Cardiac fibroblast (primary cell): ENCODE measurements around the gene EHD3.

Source experiments
- DNase-seq, 2 donors: peaks; one replicate each; pipeline versions ENCODE4 v3.0.0 to v3.0.0-alpha.2; 2010; ENCODE audit warnings: low read depth in 2 of 2
- H3K4me3 ChIP-seq, 2 donors: replicated peaks in 1 of 2; 1 replicate in 1 of 2; 2 replicates in 1 of 2; pipeline ENCODE4 v1.5.1; 2011; ENCODE audit warnings: low read depth in 2 of 2, low read length in 2 of 2, mild to moderate bottlenecking in 2 of 2, moderate library complexity in 1 of 2
- TF ChIP-seq, protein P1 (sequence below): IDR thresholded peaks from one replicate; pipeline ENCODE4 v1.5.1; 2011; ENCODE audit warnings: low read depth, mild to moderate bottlenecking, low read length, inconsistent platforms

Gene EHD3

DNA sequence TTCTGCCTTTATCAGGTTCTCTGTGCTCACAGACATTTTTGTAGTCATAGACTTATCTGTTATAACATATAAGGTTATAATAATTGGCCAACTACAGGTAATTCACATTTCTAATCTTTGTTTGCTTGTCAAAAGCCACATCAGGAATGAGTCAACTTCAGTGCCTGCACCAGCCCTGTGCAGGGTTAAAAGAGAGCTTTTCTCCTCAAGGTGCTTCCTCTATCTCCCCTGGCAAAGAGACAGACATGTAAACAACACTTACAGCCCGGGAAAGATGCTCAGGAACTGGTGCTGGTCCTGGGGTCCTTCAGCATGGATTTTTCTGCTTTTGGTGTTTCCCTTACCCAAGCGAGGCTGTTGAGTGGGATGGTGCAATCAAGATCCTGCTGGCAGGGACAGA, 7.7 kb upstream of the EHD3 start:
- no peak for DNase-seq
- TF ChIP-seq, protein P1, sequence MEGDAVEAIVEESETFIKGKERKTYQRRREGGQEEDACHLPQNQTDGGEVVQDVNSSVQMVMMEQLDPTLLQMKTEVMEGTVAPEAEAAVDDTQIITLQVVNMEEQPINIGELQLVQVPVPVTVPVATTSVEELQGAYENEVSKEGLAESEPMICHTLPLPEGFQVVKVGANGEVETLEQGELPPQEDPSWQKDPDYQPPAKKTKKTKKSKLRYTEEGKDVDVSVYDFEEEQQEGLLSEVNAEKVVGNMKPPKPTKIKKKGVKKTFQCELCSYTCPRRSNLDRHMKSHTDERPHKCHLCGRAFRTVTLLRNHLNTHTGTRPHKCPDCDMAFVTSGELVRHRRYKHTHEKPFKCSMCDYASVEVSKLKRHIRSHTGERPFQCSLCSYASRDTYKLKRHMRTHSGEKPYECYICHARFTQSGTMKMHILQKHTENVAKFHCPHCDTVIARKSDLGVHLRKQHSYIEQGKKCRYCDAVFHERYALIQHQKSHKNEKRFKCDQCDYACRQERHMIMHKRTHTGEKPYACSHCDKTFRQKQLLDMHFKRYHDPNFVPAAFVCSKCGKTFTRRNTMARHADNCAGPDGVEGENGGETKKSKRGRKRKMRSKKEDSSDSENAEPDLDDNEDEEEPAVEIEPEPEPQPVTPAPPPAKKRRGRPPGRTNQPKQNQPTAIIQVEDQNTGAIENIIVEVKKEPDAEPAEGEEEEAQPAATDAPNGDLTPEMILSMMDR: no peak
- no peak overlapping the region for H3K4me3 ChIP-seq

DNA sequence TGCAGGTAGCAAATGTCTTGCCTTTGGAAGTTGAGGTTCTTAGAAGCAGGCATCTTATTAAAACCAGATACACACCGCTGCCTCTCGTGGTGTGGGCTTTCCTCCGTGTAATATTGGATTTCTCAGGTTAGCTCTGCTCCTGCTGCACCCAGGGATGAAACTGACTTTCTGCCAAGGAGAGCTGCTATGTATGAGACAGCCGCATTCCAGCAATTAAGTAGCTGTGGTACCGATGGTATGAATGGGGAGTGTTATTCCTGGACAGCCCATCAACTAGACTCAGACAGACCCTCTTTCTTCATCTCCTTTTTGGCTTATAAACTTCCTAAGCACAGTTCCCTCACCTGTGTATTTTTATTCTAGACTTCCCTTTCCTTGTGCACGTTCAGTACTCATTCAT, 6.8 kb upstream of the EHD3 start:
- TF ChIP-seq, protein P1: no peak
- DNase-seq: no peak
- no peak overlapping the region for H3K4me3 ChIP-seq

DNA sequence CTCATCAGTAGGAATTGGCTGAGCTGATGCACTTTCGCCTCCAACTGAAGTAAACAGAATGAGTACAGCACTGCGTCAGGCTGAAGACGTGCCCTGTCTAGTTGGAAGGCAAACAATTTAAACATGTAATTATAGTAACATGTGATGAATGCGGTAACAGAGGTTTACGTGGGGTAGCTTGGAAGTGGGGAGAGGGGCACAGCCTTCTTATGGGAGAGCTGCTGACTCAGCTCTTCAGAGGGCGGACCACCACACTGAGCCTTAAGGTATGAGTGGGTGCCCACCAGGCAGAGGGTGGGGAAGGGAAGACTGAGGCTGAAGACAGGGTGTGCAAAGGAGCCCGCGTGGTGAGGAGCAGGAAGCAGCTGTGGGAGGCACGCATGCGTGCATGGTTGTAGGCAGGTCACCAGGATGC, 6.2 kb upstream of the EHD3 start:
- no peak overlapping the region for H3K4me3 ChIP-seq
- DNase-seq: no peak
- TF ChIP-seq, protein P1: no peak

DNA sequence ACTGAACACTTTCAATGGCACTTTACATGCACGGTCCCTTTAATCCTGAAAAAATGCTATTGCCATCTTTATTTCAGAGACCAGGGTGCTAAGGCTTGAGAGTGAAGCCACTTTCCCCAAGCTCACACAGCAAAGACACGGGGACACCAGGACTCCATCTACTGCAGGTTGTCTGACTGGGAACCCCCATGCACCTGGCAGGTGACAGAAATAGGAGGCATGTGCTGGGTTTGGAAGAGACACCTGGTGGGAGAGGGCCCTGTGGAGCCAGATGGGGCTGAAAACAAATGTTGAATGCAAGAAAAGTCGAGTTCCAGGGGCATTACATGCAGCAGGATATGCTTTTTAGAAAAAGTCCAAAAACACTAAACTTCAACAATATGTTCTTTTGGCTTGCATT, 5.2 kb upstream of the EHD3 start:
- DNase-seq: no peak
- no peak overlapping the region for H3K4me3 ChIP-seq
- TF ChIP-seq, protein P1: no peak

DNA sequence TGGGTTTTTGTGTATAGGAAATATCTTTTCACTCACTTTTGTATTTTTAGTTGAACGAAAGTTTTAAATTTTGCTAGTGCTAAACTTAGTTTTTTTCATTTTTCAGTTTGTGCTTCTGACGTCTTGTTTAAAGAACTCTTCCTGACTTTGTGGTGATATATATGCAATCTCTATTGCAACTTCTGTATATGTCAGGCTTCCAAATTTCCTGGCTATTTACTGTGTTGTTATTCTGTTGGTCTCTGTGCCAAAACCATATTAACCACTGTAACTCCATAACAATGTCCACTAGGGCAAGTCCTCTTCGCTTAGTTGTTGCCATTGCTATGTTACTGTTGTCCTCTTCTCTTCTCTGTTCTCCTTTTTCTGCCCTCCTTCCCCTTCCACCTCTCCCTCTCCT, 3.2 kb upstream of the EHD3 start:
- TF ChIP-seq, protein P1: no peak
- DNase-seq: no peak
- H3K4me3 ChIP-seq: no peak overlapping the region

DNA sequence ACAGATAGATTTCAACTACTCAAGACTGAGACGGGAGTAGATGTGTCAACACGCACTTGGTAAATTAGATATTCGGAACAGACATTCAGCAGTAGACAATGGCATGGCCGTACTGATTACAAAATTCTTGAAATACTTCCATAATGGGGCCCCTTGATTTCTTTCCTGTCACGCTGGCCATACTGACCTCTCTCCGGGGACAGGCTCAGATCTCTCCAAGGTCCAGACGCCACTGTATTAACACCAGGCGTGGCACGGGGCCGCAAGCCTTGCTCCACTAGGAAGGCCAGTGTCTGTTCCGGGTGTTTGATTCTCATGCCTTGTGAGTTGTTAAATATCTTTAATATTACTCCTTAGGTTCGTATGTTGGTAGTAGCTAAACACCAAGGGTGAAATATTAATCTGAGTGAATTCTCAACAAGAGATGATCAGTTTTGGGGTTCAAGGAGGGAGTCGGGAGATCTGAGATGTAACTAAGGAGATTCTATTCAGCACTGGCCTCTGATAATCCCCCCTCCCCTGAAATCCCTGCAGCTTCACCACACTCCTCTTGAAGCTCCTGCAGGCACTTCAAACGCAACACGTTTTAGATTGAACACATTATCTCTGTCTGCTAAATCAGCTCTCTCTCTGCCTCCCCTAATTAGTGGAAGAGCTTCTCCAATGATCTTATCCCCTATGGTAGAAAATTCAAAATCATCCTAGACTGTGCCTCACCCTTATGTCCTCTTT, 2.2 kb upstream of the EHD3 start:
- DNase-seq: no peak
- TF ChIP-seq, protein P1: no peak
- no peak overlapping the region for H3K4me3 ChIP-seq

DNA sequence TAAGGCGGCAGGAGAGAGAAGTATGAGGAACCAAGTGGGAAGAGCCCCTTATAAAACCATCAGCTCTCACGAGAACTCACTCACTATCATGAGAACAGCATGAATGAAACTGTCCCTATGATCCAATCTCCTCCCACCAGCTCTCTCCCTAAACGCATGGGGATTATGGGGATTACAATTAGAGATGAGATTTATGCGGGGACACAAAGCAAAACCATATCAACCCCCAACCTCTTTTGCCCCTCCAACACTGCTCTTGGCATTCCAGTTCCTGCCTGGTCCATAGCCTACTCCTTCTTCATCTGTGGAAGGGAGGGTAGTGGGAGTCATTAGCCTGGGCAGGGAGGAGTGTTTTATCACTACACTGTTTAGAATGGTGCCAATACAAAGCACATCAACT, 1.4 kb upstream of the EHD3 start:
- no peak for DNase-seq
- TF ChIP-seq, protein P1: no peak
- H3K4me3 ChIP-seq: no peak overlapping the region
